Measurements from ENCODE around the gene LY86.

Gene LY86

DNA sequence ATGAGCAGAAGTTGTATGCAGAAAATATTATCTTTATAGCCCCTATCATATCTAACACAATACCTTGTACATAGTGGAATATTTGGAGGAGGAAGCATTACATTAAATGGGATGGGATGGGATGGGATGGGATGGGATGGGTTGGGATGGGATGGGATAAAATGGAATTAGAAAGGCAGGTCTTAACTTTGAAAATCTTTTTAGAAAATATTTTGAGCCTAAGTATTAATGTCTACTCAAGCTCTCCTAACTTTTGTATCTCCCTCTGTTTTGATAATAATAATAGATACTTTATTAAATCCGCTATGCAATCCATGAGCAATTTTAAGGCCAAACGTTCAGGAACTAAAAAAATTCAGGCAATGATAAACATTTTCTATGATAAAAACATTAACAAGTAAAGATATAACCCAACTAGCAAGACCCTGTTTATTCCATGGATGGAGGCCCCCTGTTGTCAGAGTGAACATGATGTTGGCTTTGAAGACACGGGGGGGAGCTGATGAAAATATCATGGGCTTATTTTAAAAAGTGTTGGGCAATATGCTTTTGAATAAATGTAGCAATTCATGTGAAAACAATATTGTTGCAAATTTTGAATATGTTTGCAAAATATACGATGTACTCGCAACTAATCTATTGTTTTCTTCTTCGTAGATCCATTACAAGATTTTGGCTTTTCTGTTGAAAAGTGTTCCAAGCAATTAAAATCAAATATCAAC, 35.9 kb downstream of the LY86 start:
- DNase-seq = no peak

DNA sequence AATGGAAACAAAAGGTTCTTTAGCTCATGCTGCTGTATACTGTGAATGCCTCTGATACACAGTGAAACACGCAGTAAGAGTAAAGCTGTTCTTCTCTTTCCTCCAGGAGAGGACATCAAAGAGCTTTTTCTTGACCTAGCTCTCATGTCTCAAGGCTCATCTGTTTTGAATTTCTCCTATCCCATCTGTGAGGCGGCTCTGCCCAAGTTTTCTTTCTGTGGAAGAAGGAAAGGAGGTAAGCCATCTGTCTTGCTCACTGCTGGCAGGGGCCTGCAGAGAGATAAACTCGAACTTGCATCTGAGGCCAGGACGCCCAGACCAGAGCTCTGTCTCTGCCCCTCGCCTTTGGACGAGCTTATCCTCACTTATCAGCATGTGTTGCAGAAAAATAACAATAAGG, 37.7 kb downstream of the LY86 start:
- DNase-seq = no peak

DNA sequence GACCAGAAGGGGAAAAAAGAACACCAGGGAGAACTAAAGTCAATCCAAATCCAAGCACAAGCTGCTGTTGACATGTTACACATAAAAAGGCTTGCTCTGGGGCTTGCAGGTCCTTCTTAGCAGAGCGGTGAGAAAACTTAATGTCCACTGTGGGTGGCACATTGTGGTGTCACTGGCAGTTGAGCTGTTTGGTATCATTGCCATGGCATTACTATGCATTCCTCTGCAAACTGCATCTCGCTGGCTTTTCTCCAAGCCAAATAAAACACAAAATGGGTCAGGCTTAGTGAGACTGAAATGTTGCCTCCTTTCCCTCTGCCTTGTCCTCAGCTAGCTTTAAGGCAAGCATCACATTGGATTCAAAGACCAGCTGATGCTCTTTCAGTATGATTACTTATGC, 40.9 kb downstream of the LY86 start:
- no peak for DNase-seq

DNA sequence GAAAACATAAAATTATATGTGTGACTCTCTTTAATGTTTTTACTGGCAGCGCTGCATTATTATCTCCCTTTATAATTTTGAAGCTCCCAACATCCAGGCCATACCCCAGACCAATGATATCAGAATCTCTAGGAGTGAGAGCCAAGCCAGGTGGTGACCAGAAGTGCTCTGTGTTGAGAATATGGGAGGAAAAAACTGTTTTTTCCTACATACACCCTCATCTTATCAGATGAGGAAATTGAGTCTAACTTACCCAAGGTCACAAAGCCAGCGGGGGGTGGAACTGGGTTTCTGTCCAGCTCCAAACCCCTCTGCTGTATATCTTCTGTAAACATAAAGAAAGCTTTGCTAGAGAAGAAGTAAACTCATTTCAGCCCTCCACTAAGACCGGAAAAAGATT, 42.5 kb downstream of the LY86 start:
- DNase-seq = no peak

DNA sequence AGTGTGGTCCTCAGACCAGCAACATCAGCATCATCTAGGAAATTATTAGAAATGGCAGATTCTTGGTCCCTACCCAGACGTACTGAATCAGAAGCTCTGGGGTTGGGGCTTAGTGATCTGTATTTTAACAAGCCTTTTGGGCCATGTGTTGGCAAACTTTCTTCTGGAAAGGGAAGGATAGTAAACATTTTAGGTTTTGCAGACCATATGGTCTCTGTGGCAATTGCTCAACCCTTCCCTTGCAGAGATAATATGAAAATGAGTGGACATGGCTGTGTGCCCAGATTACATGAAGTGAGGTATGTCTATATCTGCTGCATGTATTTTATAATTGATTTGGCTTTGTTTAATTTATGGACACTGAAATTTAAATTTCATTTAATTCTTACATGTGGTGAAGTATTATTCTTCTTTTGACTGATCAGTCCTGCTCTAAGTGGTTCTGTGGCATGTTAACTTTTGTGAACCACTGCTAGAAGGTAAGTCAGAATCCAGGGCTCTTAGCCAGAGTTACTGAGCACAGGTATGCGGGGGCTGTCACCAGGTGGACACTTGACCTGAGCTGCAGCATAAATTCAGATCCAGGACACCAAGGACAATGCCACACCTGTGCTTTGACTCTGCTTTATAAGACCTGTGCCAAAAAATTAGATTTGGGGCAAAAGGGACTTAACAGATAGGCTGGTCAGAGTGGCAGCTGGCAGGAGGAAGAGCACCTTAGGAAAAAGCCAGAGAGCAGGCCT, 43.2 kb downstream of the LY86 start:
- DNase-seq = no peak

DNA sequence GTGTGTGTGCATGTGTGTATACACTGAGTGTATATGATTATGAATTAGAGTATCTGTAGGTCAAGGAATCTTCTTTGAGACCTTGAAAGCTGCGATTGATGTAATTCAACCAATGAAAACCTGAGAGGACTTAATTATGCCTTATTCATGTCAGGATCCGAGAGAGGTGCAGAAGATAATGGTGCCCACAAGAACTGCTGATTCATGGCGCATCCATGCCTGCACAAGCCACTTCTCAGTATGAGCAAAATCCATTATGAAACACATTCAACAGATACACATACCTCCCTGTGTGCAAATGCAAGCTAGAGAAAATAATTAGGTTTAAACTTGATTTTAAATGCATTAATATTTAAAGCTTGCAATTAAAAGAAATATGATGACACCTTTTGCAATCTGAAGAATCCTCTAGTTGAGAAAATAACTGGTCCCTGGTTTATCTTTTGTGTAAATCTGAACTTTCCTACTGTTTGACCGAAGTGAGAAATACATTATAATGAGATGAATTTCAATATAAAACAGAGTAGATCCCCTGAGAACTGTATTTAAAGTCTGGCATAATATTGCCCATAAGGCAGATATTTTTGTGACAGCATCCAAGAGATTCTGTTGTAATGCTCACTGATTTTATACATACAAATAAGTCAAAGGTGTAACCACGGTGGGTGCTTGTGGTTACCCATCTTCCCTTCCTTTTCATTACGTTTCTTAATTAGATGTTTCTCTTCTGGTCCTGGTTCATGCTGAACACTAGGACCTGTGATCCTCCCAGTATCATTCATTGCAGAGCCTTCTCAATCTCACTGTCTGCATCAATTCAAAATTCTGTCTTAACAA, 45.6 kb downstream of the LY86 start:
- DNase-seq = no peak

DNA sequence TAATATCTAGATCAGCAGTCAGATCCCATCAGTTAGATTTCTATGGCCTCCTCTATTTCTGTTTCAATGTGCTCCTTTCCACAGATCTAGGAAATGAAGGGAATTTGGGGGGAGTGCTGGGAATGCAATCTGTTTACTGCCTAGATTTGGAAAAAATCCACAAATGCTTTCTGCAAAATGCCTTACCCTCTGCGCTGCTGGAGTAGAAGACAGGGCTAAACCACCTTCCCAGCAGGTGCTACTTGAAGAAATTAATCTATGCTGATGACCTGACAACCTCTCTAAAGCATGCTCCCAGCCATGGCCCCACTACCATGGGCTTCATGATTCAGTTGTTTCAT, 46.2 kb downstream of the LY86 start:
- DNase-seq = no peak

DNA sequence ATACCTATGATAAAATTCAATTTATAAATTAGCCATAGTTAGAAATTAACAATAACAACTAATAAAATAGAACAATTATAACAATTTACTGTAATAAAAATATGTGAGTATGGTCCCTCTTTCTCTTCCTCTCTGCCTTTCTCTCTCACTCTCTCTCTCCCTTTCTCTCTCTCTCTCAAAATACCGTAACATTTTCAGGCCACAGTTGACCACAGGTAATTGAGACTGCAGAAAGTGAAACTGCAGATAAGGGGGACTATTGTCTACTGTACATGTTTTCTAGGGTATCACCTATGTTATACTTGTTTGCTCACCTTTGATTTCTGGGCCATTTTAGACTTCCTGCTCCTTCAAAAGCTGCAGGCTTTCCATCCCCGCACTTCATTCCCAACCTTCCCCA, 46.8 kb downstream of the LY86 start:
- DNase-seq = no peak

DNA sequence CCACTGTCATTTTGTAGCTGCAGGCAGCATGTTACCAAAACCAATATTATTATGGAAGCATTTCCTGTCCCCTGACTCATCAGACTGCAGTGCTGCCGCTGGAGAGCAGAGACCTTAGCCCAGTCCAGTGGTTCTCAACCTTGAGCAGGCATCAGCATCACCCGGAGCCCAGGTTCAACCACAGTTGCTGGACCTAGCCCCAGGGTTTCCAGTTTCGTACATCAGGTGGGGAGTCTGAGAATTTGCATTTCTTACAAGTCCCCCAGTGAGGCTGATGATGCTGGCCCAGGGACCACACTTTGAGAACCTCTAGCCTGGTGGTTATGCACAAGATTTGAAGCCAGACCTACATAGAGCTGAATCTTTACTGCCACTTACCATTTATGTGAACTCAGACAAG, 47.3 kb downstream of the LY86 start:
- no peak for DNase-seq

DNA sequence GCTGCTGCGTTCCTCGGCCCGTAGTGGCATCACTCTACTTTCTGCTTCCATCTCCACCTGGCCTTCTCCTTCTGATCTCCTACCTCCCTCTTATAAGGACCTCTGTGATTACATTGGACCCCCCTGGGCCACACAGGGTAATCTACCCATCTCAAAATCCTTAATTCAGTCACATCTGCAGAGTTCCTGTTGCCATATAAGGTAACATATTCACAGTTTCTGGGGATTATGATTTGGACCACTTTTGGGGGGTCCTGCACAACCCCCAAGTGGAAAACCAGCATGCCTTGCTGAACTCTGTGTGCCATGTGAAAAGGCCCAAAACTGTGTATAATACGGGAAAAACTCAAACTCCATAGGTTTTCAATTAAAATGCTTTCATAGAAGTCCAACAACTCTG, 51.1 kb downstream of the LY86 start:
- no peak for DNase-seq

DNA sequence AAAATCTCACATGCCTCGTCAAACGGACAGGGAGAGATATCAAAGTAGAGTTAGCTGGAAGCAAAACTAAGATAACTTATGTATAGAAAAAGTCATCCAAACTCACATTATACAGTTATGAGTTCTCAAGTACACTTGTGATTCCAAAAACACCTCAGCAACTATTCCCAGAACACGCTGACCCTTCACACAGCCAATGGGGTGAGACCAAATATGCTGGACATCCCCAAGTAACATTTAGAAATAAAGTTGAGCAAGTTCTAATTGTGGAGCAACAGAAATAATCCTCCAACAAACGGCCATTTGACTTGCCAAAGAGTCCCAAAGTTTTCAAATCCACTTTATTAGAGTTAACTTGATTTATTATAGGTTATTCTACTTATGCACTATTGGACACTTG, 52.4 kb downstream of the LY86 start:
- no peak for DNase-seq

DNA sequence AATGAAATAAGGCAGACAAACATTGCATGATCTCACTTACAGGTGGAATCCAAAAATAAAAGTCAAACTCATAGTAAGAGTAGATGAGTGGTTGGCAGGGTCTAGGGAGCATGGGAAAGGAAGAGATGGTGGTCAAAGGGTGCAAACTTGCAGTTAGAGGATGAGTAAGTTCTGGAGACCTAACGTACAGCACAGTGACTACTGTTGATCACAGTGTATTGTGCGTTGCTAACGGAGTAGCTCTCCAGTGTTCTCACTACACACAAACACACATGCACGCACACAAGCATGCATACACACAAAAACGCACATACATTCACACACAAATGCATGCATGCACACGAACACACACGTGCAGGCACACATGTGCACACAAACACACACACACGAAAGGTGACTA, 54.9 kb downstream of the LY86 start:
- DNase-seq = no peak

DNA sequence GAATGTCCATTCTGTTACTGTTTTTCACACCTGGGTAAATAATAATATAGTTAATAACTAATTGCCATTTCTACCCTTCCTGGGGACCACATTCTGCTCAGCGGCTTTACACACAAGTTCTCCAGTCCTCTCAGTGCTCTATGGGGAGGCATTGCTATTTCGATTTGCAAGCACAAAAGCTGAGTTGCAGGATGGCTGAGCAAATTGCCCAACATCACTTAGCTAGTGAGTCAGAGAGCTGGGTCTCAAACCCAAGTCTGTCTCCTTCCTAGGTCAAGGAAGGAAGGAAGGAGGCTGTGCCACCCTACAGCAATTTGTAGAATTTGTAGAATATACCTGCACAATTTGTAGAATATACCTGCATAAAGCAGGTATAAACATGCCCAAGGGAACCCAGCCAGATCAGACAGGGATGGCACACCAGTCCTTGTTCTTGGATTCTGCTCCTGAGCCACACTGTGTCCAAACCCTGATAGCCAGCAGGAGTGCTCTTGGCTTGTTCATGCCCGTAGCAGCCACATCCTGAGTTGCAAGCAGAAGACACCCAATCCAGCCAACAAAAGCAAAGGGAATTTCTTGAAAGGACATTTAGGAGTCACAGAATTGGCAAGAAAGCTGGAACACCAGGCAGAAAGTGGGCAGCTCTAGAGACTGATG, 56.9 kb downstream of the LY86 start:
- no peak for DNase-seq

DNA sequence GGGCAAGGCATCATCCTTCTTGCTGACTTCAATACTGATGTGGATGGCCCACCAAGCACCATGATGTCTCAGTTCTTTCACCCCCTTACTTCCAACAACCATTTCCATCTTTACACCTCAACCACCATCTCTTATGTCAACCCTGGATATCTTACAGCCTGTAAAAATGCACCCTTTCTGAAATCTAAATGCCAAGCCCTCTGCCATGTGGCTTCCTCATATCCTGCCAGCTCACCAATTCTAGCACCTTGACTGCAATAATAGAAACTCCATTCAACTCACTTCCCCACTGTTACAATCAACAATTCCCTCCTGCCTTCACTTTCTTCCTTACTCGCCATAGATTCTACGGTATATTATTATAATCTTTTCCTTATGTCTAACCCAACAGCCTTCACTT, 57.9 kb downstream of the LY86 start:
- DNase-seq = no peak

DNA sequence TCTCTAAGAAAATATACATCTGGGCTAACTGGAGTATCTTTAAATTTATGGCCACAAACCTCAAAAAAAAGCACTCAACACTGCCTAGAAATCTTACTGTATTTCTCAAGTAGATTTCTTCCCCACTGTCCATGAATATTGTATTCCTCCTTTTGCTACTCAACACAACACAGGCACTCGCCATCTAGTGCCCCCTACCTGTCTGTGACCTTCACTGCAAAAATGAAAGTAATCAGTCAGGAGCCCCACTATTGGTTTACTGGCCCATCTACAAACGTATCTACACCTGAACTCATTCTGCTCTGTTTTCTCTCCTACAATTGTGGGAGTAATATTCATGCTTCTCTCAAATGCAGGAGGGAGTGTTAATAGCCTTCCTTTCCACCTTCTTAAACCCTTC, 58.3 kb downstream of the LY86 start:
- DNase-seq = no peak

DNA sequence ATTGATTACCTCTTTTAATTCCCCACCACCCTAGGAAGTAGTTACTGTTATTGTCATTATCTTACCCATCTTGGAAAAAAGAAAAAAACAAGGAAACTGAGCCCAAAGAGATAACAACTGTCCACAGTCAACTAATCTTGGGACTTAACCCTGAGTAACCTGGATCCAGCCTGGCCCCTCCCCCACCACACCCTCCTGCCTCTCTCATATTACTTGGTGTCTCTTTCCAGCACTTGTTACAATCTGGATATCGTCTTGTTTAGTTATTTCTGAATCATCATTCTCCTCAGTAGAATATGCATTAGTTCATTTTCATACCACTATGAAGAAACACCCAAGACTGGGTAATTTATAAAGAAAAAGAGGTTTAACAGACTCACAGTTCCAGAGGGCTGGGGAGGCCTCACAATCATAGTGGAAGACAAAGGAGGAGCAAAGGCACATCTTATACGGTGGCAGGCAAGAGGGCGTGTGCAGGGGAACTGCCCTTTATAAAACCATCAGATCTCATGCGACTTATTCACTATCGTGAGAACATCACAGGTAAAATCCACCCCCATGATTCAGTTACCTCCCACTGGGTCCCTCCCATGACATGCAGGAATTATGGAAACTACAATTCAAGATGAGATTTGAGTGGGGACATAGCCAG, 60.3 kb downstream of the LY86 start:
- DNase-seq = no peak

DNA sequence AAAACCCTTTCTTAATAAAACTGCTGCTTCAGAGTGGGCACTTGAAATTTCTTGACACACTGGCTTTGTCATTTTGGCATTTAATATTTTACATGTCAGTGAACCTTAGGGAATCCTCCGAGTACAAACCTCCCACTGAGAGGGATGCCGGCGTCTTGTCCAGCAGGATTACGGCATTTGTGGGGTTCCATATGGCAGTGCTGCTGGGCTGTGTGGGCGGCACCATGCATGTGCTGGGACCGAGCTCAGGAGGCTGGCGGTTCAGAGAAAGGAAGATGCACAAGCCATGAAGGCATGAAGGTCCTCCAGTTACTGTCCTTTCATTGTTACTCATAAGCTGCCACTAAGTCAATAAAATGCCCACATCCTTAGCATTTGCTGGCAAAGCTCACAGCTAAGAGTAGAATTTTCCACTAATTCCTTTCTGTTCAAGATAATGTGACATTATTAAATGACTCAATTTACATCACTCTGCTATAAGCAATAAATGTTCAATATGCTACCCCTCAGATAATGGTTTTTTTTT, 61.4 kb downstream of the LY86 start:
- DNase-seq = no peak

DNA sequence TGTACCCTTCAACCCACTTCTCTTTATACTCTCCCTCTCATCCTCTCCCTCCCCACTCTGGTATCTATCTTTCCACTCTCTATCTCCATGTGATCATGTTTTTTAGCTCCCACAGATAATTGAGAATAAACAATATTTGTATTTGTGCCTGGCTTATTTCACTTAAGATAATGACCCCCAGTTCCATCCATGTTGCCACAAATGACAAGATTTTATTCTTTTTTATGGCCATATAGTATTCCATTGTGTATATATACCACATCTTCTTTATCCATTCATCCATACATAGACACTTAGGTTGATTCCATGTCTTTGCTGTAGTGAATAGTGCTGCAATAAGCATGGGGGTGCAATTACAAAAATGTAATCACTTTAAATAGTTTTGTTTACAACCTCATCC, 62.3 kb downstream of the LY86 start:
- no peak for DNase-seq

DNA sequence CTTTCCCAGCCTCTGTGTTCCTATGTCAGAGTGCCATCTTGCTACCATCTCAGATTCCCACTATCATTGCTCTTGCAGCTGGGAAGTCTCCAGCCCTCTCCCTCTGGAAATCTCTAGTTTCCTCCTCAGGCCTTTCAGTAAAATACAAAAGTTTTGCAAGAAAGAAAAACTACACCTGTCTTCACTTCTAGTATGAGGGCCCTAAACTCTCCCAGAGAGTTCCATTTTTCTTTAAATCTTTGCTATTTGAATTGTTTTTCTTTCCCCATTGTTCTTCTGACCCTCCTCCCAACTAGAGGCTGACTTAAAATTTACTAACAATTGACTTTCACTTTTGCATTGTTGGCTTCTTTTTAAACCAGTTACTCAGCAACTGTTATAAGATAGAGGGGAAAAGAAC, 62.8 kb downstream of the LY86 start:
- no peak for DNase-seq

DNA sequence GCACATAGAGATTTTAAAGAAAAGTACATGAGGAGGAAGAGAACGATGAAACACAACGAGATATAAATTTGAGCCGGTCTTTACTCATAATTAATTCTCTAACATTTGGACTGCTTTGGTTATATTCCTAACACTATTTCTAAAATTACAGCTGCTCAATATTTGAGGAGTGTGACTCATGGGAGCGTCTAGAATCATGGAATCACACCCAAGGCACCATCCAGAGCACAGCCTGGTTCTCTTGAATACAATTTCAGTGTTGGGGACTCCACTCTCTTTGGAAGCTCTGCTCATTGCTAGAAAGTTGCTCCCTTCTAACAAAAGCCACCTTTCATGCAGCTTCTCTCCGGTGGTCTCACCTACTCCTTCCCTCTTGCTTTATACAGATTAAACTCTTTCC, 64.4 kb downstream of the LY86 start:
- DNase-seq = no peak

DNA sequence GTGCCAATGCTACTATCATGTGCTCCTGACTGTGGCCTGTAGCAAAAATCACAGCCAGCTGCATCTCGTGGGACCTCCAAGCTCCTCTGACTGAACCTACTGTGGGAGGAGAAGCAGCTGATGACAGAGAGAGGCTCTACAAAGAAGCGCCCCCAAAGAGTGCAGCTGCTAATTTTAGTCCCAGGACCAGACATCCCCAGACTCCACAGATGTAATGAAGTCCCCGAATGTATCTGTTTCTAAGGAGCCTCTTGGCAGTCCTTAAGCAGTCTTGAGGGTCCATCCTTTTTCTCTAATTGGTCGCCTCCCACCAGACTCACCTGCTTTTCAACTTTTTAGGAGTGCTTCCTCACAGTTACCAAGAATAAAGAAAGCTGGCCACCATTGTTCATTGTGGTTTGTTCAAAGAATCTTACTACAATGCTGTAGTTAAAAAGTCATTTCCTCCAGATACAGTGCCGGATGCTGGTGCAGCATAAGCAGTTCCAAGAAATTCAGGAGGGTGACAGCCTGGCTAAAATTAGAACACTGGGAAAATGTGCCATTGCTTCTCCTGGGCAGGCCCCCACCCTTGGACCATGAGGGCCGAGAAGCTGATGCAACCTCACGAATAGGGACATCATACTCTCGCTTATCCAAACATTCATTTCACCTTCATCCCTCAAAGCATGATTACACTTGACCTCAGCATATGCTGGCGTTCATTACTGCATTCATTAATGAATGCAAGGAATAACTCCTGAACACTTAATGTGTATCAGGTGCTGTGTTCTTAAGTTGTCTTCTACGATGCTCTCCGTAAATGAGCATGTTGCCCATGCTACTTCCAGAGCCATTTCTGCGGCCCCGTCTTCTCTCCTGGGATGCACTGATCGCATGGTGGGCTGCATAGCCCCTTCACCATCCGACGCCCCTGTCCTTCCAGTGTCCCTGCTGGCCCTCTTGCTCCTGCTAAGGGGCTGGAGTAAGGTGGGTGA, 66.4 kb downstream of the LY86 start:
- DNase-seq = peak; percentile 21 to 22

Measured in CD4-positive, alpha-beta T cell treated with Interferon alpha-2 for 1 hour (primary cell).